Ovary (tissue), 9 donors: ENCODE results near the gene STK33. TPM values are rescaled to one million over a fixed set of nuclear protein-coding genes. Genes with fewer than 3 reads are reported as not detected.

Experiments
- DNase-seq, 5 donors: peaks; one replicate each; pipeline ENCODE4 v3.0.0-alpha.2; 2019 to 2020
- H3K27ac ChIP-seq, 2 donors: fragments of 200-600 bp; one replicate each; pipeline versions ENCODE4 v1.5.1 to v1.8.0; 2019 to 2022
- H3K27me3 ChIP-seq: fragments of 200-600 bp; one replicate; pipeline ENCODE4 v1.8.0; 2022
- H3K36me3 ChIP-seq: fragments of 200-600 bp; sonication (generic); one replicate; pipeline ENCODE4 v1.5.1; 2019
- H3K4me1 ChIP-seq: one replicate; pipeline ENCODE4 v1.8.1; 2013; ENCODE audit warnings: mild to moderate bottlenecking, moderate library complexity; ENCODE audit not compliant: insufficient read depth
- H3K4me3 ChIP-seq: fragments of 200-600 bp; sonication (generic); one replicate; pipeline ENCODE4 v1.5.1; 2017
- H3K9me3 ChIP-seq, 2 donors: fragments of 200-600 bp in 1 of 2; sonication (generic) in 1 of 2; one replicate each; pipeline versions ENCODE4 v1.5.1 to v1.8.1; 2013 to 2019; ENCODE audit warnings: mild to moderate bottlenecking in 1 of 2, moderate library complexity in 1 of 2
- EP300 ChIP-seq: sonication (generic); formaldehyde crosslinking; IDR thresholded peaks from one replicate; pipeline ENCODE4 v1.6.1; 2017; ENCODE audit warnings: antibody characterized with exemption
- POLR2A ChIP-seq: fragments of 450-650 bp; IDR thresholded peaks from one replicate; pipeline ENCODE4 v1.6.1; 2017; ENCODE audit warnings: antibody characterized with exemption, mild to moderate bottlenecking, moderate library complexity
- WGBS, 3 donors: extraction: QIAGEN DNeasy Blood & Tissue Kit in 1 of 3; methylation state at CpG; one replicate each; pipeline versions ENCODE4 v1.1.5 to v1.1.7; 2013 to 2017; 5-methylcytosine and 5-hydroxymethylcytosine counted together
- intact Hi-C, 4 donors: fragments of 100-400 bp; cut with DNase I; formaldehyde crosslinking; loops; one replicate each; pipeline versions ENCODE4 v1.11.0 to v1.15.1; 2022 to 2023
- polyA plus RNA-seq, 2 donors: library from polyadenylated mRNA; stranded (reverse); fragments of 200-250 nt in 1 of 2; fragments of 350-450 nt in 1 of 2; fragmentation: Illumina TruSeq in 1 of 2; extraction: RNeasy Lipid Tissue Mini Kit (QIAGEN cat#74804) in 1 of 2; gene quantifications; one replicate each; pipeline ENCODE4 v1.2.3, GENCODE V29; 2013 to 2014
- total RNA-seq, 7 donors: library from RNA; depleted of rRNA in 2 of 7; stranded (reverse); fragments of >200 nt in 2 of 7; fragmentation: NEBNext Ultra II Directional in 3 of 7; extraction: Animal tissue kit (Norgen Biotek cat#: 25700) in 3 of 7; gene quantifications; one replicate each; pipeline versions ENCODE4 v1.1.0 to v1.2.4, GENCODE V29; 2016 to 2023
- TF ChIP-seq, protein P1 (sequence below), 3 donors: fragments of 450-650 bp in 2 of 3; fragments of 200-600 bp in 1 of 3; IDR thresholded peaks; one replicate each; pipeline versions ENCODE4 v1.5.1 to v1.8.0; 2016 to 2022; ENCODE audit warnings: antibody characterized with exemption in 3 of 3, mild to moderate bottlenecking in 1 of 3
- donor health status: DM: no; HTN: no; CAD: no; lungs with moderate emphysema.
- donor health status: DM: no; HTN: no; CAD: no.
- donor health status: Bipolar disorder and iron deficiency.
- donor health status: DM: yes; HTN: yes; CAD: no.
- donor health status: DM: no; HTN: no; CAD: no.
- donor health status: DM: yes; HTN: yes; CAD: no.

The STK33 gene
- total and polyA plus RNA-seq, 9 donors, result 11.9 to 50.8 (median 23.5) TPM

DNA sequence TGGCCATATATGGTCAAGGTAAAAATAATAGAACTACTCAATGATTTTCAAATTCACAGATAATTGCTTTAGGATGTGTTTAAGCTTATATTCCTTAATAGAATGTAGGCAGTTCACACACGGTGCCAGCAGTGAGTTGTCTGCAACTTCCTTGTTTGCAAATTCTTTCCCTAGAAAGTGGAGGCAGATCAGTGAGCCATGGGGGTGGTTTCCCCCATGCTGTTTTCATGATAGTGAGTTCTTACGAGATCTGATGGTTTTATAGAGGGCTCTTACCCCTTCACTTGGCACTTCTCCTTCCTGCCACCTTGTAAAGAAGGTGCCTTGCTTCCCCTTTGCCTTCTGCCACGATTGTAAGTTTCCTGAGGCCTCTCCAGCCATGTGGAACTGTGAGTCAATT lies 218.6 kb downstream of the STK33 start:
- intact Hi-C loops, result no loop called here
- Histone ChIP-seq H3K36me3 (no peaks in the 10 kb centered on the region), H3K27me3 (no peaks in the 10 kb centered on the region), H3K4me3 (no peak overlapping the region), H3K4me1 (no peaks in the 10 kb centered on the region), H3K9me3 (no peaks in the 10 kb centered on the region), H3K27ac (no peak overlapping the region)
- TF ChIP-seq EP300 (no peak), POLR2A (no peak)
- TF ChIP-seq, protein P1, sequence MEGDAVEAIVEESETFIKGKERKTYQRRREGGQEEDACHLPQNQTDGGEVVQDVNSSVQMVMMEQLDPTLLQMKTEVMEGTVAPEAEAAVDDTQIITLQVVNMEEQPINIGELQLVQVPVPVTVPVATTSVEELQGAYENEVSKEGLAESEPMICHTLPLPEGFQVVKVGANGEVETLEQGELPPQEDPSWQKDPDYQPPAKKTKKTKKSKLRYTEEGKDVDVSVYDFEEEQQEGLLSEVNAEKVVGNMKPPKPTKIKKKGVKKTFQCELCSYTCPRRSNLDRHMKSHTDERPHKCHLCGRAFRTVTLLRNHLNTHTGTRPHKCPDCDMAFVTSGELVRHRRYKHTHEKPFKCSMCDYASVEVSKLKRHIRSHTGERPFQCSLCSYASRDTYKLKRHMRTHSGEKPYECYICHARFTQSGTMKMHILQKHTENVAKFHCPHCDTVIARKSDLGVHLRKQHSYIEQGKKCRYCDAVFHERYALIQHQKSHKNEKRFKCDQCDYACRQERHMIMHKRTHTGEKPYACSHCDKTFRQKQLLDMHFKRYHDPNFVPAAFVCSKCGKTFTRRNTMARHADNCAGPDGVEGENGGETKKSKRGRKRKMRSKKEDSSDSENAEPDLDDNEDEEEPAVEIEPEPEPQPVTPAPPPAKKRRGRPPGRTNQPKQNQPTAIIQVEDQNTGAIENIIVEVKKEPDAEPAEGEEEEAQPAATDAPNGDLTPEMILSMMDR (IDR thresholded peaks at IDR 0.05), result no peak
- WGBS, 3 donors, result 43 to 53% (median 49%) methylated on average over 3 of the region's 3 CpGs
- no peak for DNase-seq

DNA sequence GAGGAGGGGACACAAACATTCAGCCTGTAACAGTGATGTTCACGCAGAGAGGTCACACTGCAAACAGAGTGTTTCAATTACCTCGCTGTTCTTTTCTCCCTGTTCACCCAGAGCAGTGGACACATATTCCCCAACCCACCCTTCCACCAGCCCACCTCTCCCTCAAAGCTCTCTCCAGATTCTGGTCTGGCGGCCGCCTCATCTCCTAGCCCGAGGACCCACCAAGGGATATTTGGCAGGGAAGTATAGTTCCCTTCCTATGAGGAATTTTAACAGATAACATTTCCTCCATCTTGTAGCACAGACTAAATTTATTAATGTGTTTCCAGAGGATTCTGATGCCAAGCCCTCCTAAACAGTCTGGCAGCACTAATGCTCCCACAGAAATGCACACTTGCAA lies 219.3 kb downstream of the STK33 start:
- TF ChIP-seq EP300, result no peak
- Histone ChIP-seq H3K9me3 (no peaks in the 10 kb centered on the region), H3K4me3 (no peak overlapping the region), H3K27me3 (no peaks in the 10 kb centered on the region), H3K27ac (no peak overlapping the region), H3K4me1 (no peaks in the 10 kb centered on the region), H3K36me3 (no peaks in the 10 kb centered on the region)
- intact Hi-C loops, result no loop called here
- DNase-seq, result no peak
- WGBS, 3 donors, result 86 to 95% (median 95%) methylated on average over 5 of the region's 5 CpGs

DNA sequence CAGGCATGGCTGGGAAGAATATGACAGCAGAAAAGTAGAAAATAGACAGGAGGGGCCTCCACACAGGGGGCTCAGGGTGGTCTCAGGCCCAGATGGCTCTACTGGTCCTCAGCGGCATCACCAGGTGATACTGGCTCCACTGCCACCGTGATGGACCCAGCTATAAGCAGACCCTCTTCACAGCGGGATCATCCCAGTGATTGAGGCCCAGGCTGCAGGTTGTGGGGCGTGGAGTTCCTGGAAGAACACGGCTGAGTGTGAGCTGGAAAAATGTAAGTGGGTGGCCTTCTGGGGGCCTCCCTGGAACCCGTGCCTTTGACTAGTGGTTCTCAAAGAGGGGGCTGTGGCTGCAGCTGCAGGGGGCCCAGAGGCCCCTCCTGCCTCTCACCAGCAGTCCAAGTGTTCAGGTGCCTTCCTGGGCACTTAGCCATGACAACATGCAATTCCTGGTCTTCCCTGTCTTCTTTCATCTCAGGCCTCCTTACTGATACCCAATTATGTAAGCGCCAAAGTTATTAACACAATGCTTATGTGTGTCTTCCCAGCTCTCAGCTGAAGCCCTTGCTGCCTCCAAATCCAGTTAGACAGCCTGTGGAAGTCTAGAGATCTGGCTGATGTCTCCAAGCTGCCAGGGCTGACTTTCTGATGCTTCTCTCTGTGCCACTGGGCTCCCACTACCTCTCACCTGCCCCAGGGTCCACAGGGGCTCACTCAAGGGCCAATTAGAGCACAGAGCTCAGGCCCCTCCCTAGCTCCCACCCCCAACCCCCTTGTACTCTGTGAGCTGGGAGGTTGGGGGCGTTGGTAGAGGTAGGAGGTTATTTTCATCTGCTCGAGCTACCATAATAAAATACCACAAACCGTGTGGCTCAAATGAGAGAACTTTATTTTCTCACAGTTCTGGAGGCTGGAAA lies 220.3 kb downstream of the STK33 start:
- intact Hi-C loops, result no loop called here
- Histone ChIP-seq H3K27ac (no peak overlapping the region), H3K9me3 (no peaks in the 10 kb centered on the region), H3K36me3 (no peaks in the 10 kb centered on the region), H3K4me3 (no peak overlapping the region), H3K27me3 (no peaks in the 10 kb centered on the region), H3K4me1 (no peaks in the 10 kb centered on the region)
- no peak for DNase-seq
- WGBS, 3 donors, result 77 to 82% (median 81%) methylated on average over 10 of the region's 10 CpGs
- no peak for TF ChIP-seq EP300
- TF ChIP-seq POLR2A, result no peak
- TF ChIP-seq, protein P1 (IDR thresholded peaks at IDR 0.05), result no peak

DNA sequence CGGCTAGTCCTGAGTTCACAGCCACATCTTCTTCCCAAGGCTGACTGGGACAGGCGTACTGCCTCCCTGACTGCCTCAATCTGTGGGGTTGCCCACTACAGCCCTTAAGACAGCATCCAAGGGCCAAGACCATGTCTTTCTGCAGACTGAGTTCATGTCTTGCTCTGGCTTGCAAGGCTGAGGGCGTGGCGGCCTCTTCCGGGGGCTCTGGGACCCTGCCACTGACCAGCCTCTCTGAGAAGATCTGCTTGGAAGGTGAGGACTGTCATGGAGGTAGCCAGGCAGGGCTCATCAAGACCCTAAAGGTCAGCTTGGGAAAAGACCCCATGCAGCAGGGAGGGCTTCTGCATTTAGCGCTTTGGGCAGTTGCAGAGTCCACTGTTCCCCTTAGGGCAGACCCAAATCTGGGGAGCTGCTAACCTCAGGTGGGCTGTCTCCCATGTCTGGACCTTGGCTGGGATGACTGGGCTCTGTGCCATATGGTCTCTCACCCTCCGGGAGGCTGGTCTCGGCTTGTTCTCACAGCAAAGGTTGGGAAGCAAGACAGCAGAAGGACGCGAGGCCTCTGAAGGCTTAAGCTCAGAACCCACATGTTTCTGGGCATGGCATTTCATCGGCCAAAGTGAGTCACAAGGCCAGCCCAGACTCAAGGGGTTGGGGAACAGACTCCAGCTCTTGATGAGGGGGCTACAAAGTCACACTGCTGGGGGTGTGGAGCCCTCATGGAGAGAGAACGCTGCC lies 221.2 kb downstream of the STK33 start:
- WGBS, 3 donors, result 84 to 90% (median 87%) methylated on average over 12 of the region's 12 CpGs
- intact Hi-C loops, result no loop called here
- DNase-seq, result no peak
- no peak for TF ChIP-seq POLR2A
- TF ChIP-seq EP300, result no peak
- TF ChIP-seq, protein P1 (IDR thresholded peaks at IDR 0.05), result no peak
- Histone ChIP-seq H3K27ac (no peak overlapping the region), H3K4me1 (no peaks in the 10 kb centered on the region), H3K9me3 (no peaks in the 10 kb centered on the region), H3K27me3 (no peaks in the 10 kb centered on the region), H3K36me3 (no peaks in the 10 kb centered on the region), H3K4me3 (no peak overlapping the region)
